HG03039 (cell line): Measurements from ENCODE around the gene WNK2.

Source experiments
- ATAC-seq: cut with Tn5 transposase; IDR thresholded peaks from one replicate; pipeline ENCODE4 v1.9.1; 2021; ENCODE audit warnings: mild to moderate bottlenecking, moderate library complexity; ENCODE audit not compliant: unreplicated experiment

WNK2 gene

GRCh38 chr9:93198117-93198837 is 14.3 kb downstream of the WNK2 start:
- no peak for ATAC-seq

- ATAC-seq: no peak
These were observed 15.1 kb downstream of the WNK2 start for GRCh38 chr9:93198838-93199625.

- ATAC-seq: no peak
These were observed 16.5 kb downstream of the WNK2 start for GRCh38 chr9:93200449-93200742.

- no peak for ATAC-seq
These were observed 17.0 kb downstream of the WNK2 start for GRCh38 chr9:93200989-93201334.

GRCh38 chr9:93203026-93203717 is 19.2 kb downstream of the WNK2 start:
- ATAC-seq: no peak

- ATAC-seq: no peak
These were observed 20.0 kb downstream of the WNK2 start for GRCh38 chr9:93203718-93204469.

- ATAC-seq: no peak
These were observed 20.6 kb downstream of the WNK2 start for GRCh38 chr9:93204470-93205043.

- no peak for ATAC-seq
These were observed 21.3 kb downstream of the WNK2 start for GRCh38 chr9:93205045-93205768.

GRCh38 chr9:93205896-93206575 is 22.1 kb downstream of the WNK2 start:
- no peak for ATAC-seq

- ATAC-seq: no peak
These were observed 22.7 kb downstream of the WNK2 start for GRCh38 chr9:93206576-93207155.

GRCh38 chr9:93207326-93207814 is 23.4 kb downstream of the WNK2 start:
- ATAC-seq: no peak

- no peak for ATAC-seq
These were observed 24.2 kb downstream of the WNK2 start for GRCh38 chr9:93207860-93208734.

GRCh38 chr9:93209097-93209496 is 25.2 kb downstream of the WNK2 start:
- no peak for ATAC-seq

GRCh38 chr9:93209576-93210323 is 25.8 kb downstream of the WNK2 start:
- ATAC-seq: no peak

GRCh38 chr9:93210324-93210973 is 26.5 kb downstream of the WNK2 start:
- ATAC-seq: no peak

GRCh38 chr9:93210974-93211653 is 27.2 kb downstream of the WNK2 start:
- ATAC-seq: no peak

- ATAC-seq: no peak
These were observed 27.7 kb downstream of the WNK2 start for GRCh38 chr9:93211654-93212001.
